GM18499 (cell line): ENCODE data around the gene RTN4R.
"Not testable (repeated sequence)": the region's sequence is repeated elsewhere in the genome, so short reads cannot be mapped to it uniquely, and the experiment has no call there.

Source experiments
- ATAC-seq: cut with Tn5 transposase; IDR thresholded peaks from one replicate; pipeline ENCODE4 v1.9.1; 2021; ENCODE audit warnings: moderate number of reproducible peaks; ENCODE audit not compliant: insufficient read depth, unreplicated experiment

Gene RTN4R

GRCh38 chr22:20273758-20274181 lies 5.7 kb upstream of the RTN4R start:
- no peak for ATAC-seq

DNA sequence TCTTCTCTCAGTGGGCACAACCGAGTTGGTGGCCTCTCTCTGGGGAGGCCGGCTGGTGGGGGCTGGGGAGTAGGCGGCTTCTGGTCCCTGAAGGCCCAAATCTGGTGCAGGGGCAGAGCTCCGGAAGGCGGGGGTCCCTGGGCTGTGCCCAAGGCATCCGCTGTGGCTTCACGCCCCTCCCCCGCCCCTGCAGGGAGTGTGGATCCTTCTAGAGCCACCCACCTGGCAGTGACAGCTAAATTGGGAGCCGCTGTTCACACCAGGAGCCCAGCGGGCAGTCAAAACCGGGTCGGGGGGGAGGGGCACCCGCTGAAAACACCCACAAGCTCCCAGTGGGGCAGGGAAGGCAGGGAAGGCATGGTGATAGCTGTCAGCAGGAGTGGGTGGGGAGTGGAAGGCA lies 4.6 kb upstream of the RTN4R start:
- no peak for ATAC-seq

DNA sequence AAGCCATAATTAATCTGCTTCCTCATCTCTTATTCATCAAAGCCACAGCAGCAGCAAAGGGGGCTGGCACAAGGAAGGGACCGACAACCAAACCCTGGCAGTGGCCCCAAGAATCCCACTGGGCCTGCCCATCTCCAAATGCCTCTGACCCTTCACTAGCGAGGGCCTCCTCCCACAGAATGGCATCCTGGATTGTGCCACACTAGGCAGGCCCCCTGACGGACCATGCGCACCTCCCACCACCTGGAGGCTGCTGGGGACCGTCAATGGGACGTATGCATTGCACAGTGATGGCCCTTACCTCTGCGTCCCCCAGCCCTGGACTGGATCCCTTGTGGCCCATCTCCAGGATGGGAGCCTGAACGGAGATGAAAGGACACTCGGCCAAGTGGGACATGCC lies 4.1 kb upstream of the RTN4R start:
- ATAC-seq = no peak

DNA sequence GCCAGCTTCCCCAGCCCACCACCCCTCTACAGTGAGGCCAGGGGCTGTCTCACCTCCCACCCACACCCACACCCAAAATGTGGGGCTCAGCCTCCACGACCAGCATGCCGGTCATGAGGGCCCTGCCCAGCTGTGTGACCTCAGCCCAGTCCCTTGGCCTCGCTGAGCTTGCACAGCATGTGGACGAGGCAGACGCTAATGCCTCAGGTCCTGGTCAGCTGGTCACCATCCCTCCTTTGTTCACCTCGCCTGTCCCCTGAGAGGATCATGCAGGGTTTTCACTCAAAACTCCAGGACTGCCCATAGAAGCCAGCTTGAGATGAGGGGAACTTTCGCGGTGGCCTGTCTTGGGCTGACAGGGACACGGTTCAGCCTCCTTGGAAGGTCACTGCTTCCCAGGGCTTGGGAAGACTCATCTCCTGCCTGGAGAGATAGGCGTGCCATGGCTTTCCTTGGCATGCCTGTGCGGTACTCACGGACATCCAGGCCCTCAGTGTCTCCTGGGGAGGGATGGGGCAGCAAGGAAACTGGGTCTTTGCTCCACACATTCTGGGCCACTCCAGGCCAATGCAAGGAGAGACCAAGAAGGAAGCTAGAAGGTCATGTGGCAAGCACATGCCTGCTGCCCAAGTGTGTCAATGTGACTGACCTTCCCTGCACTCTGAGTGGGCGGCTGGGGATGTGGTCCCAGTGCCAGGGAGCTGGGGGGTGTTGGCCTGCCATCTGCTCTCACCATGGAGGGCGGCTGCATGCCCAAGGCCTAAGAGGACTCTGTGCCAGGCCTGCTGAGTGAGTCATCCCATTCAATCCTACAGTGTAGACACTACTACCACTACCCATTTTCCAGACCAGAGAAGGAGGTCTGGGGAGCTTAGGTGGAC lies 3.2 kb upstream of the RTN4R start:
- no peak for ATAC-seq

DNA sequence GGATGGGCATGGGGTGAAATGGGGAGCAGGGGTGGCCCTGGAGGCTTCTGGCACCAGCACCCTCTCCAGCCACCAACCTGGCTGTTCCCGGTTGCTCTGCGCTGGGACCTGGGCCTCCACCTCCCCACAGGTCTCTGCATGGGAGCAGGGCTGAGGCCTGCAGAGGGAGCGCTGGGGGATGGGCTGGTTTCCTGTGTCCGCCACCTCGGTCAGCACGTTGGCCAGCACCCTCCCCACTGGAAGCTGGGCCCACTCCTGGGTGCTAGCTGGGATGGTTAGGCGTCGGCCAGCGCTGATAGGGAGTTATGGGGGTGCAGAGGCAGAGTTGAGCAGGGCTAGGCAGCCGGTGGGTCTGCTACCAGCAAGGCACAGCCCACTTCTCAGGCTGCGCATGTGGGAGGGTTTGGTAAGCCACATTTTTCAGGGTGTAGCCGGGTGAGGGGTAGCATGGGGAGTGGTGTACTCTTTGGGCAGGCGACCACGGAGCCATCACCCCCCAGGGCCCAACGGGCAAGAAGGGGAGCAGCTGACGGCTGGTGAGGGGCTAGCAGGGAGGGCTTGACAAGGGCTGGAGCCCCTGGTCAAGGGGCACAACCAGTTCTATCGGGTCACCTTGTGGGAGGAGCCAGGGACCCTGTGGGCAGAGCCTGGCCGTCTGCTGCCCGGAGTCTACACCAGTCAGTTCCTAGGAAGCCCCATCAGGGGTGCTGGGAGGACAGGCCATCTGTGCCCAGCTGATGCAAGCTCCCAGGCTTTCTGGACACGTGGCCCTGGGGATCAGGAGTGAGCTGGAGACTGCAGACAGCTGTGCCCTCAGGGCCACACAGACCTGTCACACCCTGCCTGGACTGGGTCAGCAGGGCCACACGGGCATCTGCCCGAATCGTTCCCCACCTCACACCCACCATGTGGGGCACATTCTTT lies 2.3 kb upstream of the RTN4R start:
- ATAC-seq = not testable (repeated sequence)

- ATAC-seq = not testable (repeated sequence)
Measured at GRCh38 chr22:20269673-20270072, 1.6 kb upstream of the RTN4R start.

GRCh38 chr22:20269201-20269600 lies 1.1 kb upstream of the RTN4R start:
- ATAC-seq = not testable (repeated sequence)

- no peak for ATAC-seq
Measured at GRCh38 chr22:20267441-20268278, 458 bp downstream of the RTN4R start.

DNA sequence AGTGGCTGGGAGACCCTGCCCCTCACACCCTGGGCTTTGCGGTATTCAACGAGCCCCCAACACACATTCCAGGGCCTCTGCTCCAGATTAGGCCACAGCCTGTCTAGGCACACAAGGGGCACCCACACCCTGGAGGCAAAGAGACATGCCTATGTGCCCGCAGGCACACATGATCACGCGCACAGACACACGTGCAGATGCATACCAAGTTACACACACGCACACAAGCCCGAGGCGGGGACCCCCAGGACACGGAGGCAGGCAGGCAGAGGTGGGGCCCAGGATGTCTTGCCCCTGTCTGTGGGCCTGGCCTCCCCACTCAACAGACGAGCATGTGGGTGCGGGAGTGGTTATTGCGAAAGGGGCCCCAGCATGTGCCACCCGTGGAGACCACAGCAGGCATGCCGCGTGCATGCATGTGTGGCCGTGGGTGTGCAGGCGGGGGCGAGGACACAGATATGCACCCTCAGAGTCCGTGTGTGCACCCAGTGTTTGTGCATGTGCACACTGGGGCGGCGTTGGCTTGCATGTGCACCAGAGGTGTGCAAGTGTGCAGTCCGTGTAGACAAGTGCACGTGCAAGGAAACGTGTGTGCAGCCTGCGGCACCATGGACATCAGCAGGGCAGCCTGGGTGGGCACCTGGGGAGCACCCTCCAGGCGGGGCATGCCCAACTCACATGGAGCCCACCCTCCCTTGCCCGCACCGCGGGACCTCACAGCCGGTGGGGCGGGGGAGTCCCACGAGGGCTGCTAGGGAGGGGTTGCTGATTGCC lies 1.3 kb downstream of the RTN4R start:
- ATAC-seq = not testable (repeated sequence)

GRCh38 chr22:20265772-20266666 lies 2.1 kb downstream of the RTN4R start:
- not testable (repeated sequence) for ATAC-seq

- ATAC-seq = no peak
Measured at GRCh38 chr22:20264614-20265452, 3.3 kb downstream of the RTN4R start.

DNA sequence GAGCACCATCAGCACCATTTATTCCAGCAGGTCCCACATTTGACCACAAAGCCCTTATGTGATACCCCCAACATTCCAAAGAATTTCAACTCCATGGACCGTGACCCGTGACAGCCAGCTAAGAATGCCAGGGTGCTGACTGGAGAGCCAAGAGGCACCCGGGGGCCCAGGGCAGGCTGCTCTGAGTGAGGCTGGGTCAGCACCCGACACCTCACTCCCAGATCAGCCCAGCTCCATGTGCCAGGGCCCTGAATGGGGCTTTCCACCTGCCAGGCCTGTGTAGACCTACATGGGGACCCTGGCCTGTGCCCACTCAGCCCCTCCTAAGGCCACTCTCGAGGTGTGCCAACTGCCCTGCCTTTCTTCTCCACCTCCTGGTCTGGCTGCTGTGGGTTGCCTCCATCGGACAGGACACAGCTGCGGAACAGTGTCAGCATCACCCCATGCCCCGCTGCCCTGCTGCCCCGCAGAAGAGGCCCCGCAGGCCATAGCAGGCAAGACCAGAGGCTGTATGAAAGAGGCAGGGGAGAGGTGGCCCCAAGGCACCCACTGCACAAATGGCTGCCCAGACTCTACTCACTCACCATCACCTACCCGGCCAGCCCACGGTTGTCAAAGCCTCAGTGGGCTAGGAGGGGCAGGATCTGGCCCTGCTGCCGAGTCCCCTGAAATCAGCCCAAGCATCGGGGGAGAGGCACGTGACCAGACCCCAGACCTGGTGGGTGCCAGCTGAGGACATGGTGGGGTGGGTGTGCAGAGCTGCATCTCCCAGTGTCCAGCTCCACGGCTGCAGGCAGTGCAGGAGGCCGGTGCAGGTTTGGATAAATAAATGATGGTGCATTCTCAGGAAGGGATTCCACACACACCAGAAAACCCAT lies 4.5 kb downstream of the RTN4R start:
- ATAC-seq = not testable (repeated sequence)

DNA sequence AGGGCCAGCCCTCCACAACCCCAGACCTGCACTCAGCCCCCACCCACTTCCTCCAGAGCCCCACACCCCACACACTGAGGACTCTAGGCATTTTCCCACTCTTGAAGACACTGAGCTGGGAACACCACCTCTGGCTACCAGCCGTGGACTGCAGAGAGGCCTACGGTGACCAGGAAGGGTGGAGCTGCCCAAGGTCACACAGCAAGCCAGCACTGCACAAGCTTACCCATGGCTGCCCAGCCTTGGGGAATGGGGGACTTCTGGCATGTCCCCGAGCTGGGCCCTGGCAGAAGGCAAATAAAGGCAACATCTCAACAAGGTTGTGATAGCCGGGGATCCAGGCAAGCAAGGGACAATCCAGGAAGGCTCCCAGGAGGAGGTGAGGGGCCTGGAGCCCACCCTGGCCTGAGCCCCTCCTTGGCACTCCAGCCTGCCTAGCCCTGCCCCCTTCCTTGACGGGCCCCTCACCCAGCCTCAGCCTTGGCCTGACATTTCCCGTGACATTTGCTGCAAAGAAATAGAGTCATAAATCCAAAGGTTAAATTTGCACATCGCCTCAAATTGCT lies 5.5 kb downstream of the RTN4R start:
- ATAC-seq = no peak

GRCh38 chr22:20261848-20262581 lies 6.1 kb downstream of the RTN4R start:
- ATAC-seq = no peak

DNA sequence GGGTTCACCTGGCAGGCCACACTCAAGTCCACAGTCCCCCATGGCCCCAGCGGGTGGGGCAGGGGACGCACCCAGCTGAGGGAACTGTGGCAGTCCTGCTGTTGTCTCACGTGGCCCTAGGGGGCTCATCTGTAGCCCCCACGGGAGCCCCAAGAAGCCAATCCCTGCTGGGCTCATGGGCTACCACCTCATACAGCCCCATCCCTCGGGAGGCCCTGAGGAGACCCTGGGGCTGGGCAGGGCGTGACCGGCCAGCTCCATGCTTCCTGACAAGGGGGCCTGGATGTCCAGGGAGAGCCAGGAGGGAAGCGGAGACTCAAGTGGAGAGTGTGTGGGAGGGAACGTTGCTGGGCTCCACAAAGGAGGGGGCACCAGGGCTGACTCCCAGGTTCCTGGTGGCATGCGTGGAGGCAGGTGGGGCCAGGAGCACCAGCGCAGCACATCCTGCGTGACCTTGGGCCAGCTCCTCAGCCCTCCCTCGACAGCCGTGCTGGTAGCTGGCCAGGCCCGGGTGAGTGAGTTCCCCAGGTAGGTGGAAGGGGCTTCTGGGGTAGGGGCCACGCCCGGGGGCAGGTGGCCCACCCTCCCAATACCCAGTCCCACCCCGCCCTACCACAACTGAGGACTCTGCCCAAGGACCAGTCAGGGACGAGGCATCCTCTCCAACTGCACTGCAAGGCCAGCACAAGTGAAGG lies 7.9 kb downstream of the RTN4R start:
- ATAC-seq = no peak
